H1 (cell line): ENCODE measurements around the gene DCDC2B. TPM values are rescaled to one million over a fixed set of nuclear protein-coding genes. Genes with fewer than 3 reads are reported as not detected.

Experiments
- HDAC2 ChIP-seq, 2 experiments: fragments of 300-600 bp in 1 of 2; sonication (generic) in 1 of 2; IDR thresholded peaks; 2 replicates each; pipeline ENCODE4 v1.6.1; 2011 to 2012; ENCODE audit warnings: low read depth in 2 of 2, low read length in 2 of 2, mild to moderate bottlenecking in 2 of 2, moderate library complexity in 2 of 2, borderline replicate concordance in 1 of 2, inconsistent platforms in 1 of 2
- SIX5 ChIP-seq: IDR thresholded peaks from 2 replicates; pipeline ENCODE4 v1.6.1; 2011; ENCODE audit warnings: mild to moderate bottlenecking, low read depth, low read length
- SRF ChIP-seq: IDR thresholded peaks from 2 replicates; pipeline ENCODE4 v1.6.1; 2011; ENCODE audit warnings: mild to moderate bottlenecking, low read depth, low read length, moderate library complexity
- polyA plus RNA-seq, 7 experiments: library from polyadenylated mRNA; depleted of rRNA in 3 of 7; stranded (reverse) in 5 of 7; unstranded in 2 of 7; fragments of >200 nt in 5 of 7; fragments of 200-250 nt in 2 of 7; gene quantifications; 1 replicate in 5 of 7; 2 replicates in 1 of 7; 4 replicates in 1 of 7; pipeline versions ENCODE4 v1.2.1 to v1.2.3, GENCODE V29; 2011 to 2013; ENCODE audit warnings: missing spikeins in 2 of 7, mixed read lengths in 2 of 7
- total RNA-seq: library from RNA; stranded (reverse); fragmentation: NEBNext Ultra II Directional; extraction: Animal tissue kit (Norgen Biotek cat#: 25700); gene quantifications from 2 replicates; pipeline ENCODE4 v1.2.1, GENCODE V29; 2021
- TF ChIP-seq, protein P1 (sequence below): IDR thresholded peaks from 2 replicates; pipeline ENCODE4 v1.6.1; 2011; ENCODE audit warnings: low read depth, mild to moderate bottlenecking, low read length; ENCODE audit not compliant: insufficient read depth

DCDC2B gene
- total and polyA plus RNA-seq, 2 of the 8 experiments (the other 6 are each of a cell fraction or from before 2014, with no cell fraction given): not detected

DNA sequence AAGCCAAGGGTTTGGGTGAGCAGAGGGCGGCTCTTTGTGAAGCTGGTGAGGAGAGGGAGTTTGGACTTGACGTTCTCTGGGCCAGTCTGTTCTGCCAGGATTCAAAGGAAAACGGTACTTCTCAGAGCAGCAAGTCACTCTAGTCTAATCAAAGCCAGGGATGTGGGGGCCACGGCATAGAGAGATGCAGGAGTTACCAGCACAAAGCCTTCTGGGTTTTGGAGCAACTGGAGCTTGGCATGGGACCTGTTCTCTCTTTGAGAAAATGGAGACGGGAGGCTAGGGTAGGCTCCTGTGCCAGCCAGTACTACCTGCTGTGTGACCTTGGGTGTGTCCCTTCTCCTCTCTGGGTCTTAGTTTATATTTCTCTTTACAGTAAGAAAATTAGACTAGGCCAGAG, 27.3 kb upstream of the DCDC2B start (continued):
- TF ChIP-seq HDAC2 (IDR thresholded peaks at IDR 0.05; ENCODE audit: borderline replicate concordance in 1 of 2, low read depth in 2 of 2, low read length in 2 of 2) (no peak), SRF (no peak), SIX5 (no peak)
- TF ChIP-seq, protein P1, sequence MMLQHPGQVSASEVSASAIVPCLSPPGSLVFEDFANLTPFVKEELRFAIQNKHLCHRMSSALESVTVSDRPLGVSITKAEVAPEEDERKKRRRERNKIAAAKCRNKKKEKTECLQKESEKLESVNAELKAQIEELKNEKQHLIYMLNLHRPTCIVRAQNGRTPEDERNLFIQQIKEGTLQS: no peak
- TF ChIP-seq, all 59 proteins: peak for 0
